Measurements from ENCODE around the gene HAVCR2. TPM values are rescaled to one million over a fixed set of nuclear protein-coding genes. Genes with fewer than 3 reads are reported as not detected.

The HAVCR2 gene
- total RNA-seq, 1 experiment from 2014 or later: not detected

DNA sequence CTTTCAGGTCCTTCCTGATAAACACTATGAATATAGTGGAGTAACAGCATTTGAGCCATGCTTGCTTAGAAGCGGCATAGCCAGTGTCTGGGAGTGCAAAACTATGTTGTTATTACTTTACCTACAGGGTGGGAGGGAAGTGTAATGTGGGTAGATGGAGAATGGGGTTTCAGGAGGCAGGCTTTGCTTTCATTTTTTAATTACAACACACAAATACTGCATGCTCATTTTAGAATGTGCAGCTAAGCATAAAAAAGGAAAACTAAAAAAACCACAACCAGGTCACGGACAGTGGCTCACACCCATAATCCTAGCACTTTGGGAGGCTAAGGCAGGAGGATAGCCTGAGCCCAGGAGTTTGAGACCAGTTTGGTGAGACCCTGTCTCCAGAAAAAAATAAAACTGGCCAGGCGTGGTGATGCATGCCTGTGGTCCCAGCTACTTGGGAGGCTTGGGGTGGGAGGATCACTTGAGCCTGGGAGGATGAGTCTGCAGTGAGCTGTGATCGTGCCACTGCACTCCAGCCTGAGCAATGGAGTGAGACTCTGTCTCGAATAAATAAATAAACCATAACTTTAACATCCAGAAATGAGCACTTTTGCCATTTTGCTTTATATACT, 70.2 kb downstream of the HAVCR2 start:
- H4K91ac ChIP-seq (ENCODE audit: insufficient read length, low read depth, low read length): no peak overlapping the region
- no peaks in the 10 kb centered on the region for H3K27me3 ChIP-seq (ENCODE audit: insufficient read depth, low read length)
- H2BK5ac ChIP-seq (ENCODE audit: insufficient read length, low read length): no peak overlapping the region
- no peak overlapping the region for H3K4ac ChIP-seq (ENCODE audit: low read depth, low read length)
- Mint-ChIP-seq H3K4me3 (no peak overlapping the region), H3K36me3 (ENCODE audit: insufficient read depth in 1 of 3, low read depth in 3 of 3) (no peaks in the 10 kb centered on the region; a peak in 1 of 7 replicates), H3K9me3 (no peaks in the 10 kb centered on the region), H3K27me3 (ENCODE audit: low read depth) (no peaks in the 10 kb centered on the region; the same call in 1 of the 2 replicates), H3K27ac (0 out of 7 replicates have a peak overlapping the region, but pooled peaks of 1 of the 3 experiments have one; percentile 36), H3K4me1 (peaks cover 18 to 27% of the 10 kb centered on the region in 2 experiments)
- WGBS (ENCODE audit: extremely low coverage, insufficient read length, low lambda C conversion rate): no CpG with 5 or more reads among the region's 5 CpGs
- no peak for DNase-seq
- H3T11ph ChIP-seq (ENCODE audit: low read length): no peak overlapping the region
- H2BK15ac ChIP-seq (ENCODE audit: low read depth, low read length): no peak overlapping the region
- H3K23me2 ChIP-seq (ENCODE audit: insufficient read length, low read depth, low read length, poor library complexity, severe bottlenecking): no peaks in the 10 kb centered on the region
- H4K5ac ChIP-seq (ENCODE audit: insufficient read length, low read depth, low read length): no peak overlapping the region
- H2AK5ac ChIP-seq (ENCODE audit: insufficient read length, low read length): no peak overlapping the region
- no peak overlapping the region for H2BK20ac ChIP-seq (ENCODE audit: low read depth, low read length, poor library complexity, severe bottlenecking)
- no peak overlapping the region for H3K4me2 ChIP-seq (ENCODE audit: insufficient read depth, insufficient read length, low read length)
- H3K14ac ChIP-seq (ENCODE audit: insufficient read depth, low read length): no peak overlapping the region
- no peak overlapping the region for H2AFZ ChIP-seq (ENCODE audit: low read length)
- H3K18ac ChIP-seq (ENCODE audit: insufficient read length, low read depth, low read length): no peak overlapping the region
- no peak overlapping the region for H4K8ac ChIP-seq (replicated peaks; ENCODE audit: insufficient read length, low read depth, low read length)
- H4K20me1 ChIP-seq (ENCODE audit: control insufficient read depth, insufficient read depth, insufficient read length): no peaks in the 10 kb centered on the region
- no peak overlapping the region for H3K9ac ChIP-seq (ENCODE audit: extremely low read depth, insufficient read length, low read length)
- no peak overlapping the region for H3K23ac ChIP-seq (ENCODE audit: insufficient read length, low read depth, low read length)
- H3K56ac ChIP-seq (ENCODE audit: insufficient read length, low read depth, low read length): no peak overlapping the region
- H3K27ac ChIP-seq (ENCODE audit: insufficient read length, low read depth, low read length): no peak overlapping the region
- H2BK12ac ChIP-seq (ENCODE audit: insufficient read length, low read depth, low read length): no peak overlapping the region
- no peaks in the 10 kb centered on the region for H3K79me2 ChIP-seq (ENCODE audit: insufficient read depth, low read length)
- H3K9me3 ChIP-seq (ENCODE audit: control insufficient read depth, low read depth, low read length): no peaks in the 10 kb centered on the region
- no peaks in the 10 kb centered on the region for H3K4me1 ChIP-seq (ENCODE audit: insufficient read depth, low read length)
- no peak overlapping the region for H2BK120ac ChIP-seq (ENCODE audit: low read depth, low read length, poor library complexity, severe bottlenecking)
- TF ChIP-seq, protein P1, sequence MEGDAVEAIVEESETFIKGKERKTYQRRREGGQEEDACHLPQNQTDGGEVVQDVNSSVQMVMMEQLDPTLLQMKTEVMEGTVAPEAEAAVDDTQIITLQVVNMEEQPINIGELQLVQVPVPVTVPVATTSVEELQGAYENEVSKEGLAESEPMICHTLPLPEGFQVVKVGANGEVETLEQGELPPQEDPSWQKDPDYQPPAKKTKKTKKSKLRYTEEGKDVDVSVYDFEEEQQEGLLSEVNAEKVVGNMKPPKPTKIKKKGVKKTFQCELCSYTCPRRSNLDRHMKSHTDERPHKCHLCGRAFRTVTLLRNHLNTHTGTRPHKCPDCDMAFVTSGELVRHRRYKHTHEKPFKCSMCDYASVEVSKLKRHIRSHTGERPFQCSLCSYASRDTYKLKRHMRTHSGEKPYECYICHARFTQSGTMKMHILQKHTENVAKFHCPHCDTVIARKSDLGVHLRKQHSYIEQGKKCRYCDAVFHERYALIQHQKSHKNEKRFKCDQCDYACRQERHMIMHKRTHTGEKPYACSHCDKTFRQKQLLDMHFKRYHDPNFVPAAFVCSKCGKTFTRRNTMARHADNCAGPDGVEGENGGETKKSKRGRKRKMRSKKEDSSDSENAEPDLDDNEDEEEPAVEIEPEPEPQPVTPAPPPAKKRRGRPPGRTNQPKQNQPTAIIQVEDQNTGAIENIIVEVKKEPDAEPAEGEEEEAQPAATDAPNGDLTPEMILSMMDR (conservative IDR thresholded peaks at IDR 0.05): no peak
- H3K79me1 ChIP-seq (ENCODE audit: insufficient read depth, low read depth, low read length, poor library complexity, severe bottlenecking): no peaks in the 10 kb centered on the region

Other genes with a start within 250 kb of the HAVCR2 start
- gene TIMD4, start 145.8 kb downstream of the HAVCR2 start, total RNA-seq (2021): not detected in 2 replicates
- not detected in 2 replicates for gene HAVCR1, start 49.9 kb downstream of the HAVCR2 start, total RNA-seq (2021)
- gene MED7, start 33.8 kb upstream of the HAVCR2 start, total RNA-seq (2021): 10.7 and 10.8 TPM in 2 replicates
- not detected in 2 replicates for gene GARIN3, start 57.2 kb upstream of the HAVCR2 start, total RNA-seq (2021)
- 0.22 TPM in 2 replicates for gene ITK, start 71.8 kb upstream of the HAVCR2 start, total RNA-seq (2021)
- 74.7 and 84.5 TPM in 2 replicates for gene CYFIP2, start 157.1 kb upstream of the HAVCR2 start, total RNA-seq (2021)